HG02970 (cell line): ENCODE data around the gene SLC9C1.

Experiments used
- ATAC-seq: cut with Tn5 transposase; IDR thresholded peaks from one replicate; pipeline ENCODE4 v1.9.1; 2021; ENCODE audit warnings: mild to moderate bottlenecking, moderate library complexity, moderate number of reproducible peaks; ENCODE audit not compliant: unreplicated experiment, low FRiP score

The SLC9C1 gene

GRCh38 chr3:112117841-112118571, 176.0 kb downstream of the SLC9C1 start:
- no peak for ATAC-seq

GRCh38 chr3:112117415-112117814, 176.6 kb downstream of the SLC9C1 start:
- ATAC-seq, result no peak

- no peak for ATAC-seq
Measured at GRCh38 chr3:112116748-112117186, 177.2 kb downstream of the SLC9C1 start.

DNA sequence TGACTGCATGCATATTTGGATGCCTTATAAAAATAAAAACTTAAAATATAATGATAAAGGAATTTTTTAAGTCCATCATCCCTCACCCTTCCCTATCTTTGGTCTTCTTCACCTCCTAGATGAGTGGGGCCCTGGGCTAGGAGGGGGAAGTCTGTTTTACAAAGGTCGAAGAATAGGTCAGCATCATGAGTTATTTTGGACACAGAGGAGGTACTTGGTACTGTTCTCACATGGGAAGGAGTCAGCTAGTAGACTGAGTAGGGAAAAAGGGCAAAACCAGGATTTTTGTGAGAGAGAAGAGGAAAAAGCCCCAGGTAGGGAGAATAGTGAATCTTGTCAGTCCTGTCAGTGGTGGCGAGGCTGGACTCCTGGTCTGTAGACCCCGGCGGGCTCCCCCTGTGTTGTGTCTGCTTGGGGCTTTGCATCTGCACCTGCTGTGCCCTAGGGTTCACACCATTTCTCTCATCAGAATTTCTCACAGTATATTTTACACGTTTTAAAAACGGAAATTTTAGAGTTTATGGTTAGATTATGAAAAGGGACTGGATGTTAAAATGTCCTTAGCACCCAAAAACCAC, 178.1 kb downstream of the SLC9C1 start:
- no peak for ATAC-seq

DNA sequence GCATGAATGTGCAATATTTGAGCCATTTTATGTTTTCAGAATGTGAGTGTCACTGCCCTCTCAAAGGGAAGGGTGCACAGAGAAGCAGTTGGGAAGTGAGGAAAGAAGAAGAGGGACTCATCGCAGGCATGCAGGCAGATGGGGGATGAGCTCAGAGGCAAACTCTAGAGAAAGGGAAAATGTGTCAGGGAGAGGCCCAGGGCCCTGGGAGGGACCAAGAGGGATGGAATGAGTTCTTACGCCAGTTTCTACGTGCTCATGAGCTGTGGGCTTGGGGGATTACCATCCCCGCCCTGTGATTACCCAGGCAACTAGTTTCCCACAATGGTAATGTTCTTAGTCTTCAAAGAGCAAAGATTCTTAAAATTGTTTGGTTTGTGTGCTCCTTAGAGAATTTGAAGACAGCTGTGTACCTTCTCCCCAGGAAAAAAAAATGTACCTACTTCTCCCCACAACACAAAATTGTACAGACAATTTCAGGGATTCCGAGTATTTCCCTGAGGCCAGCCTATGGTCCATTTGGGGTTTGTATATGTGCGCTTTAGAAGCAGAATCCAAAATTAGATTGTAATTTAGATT, 178.8 kb downstream of the SLC9C1 start:
- ATAC-seq, result peak; percentile 38

DNA sequence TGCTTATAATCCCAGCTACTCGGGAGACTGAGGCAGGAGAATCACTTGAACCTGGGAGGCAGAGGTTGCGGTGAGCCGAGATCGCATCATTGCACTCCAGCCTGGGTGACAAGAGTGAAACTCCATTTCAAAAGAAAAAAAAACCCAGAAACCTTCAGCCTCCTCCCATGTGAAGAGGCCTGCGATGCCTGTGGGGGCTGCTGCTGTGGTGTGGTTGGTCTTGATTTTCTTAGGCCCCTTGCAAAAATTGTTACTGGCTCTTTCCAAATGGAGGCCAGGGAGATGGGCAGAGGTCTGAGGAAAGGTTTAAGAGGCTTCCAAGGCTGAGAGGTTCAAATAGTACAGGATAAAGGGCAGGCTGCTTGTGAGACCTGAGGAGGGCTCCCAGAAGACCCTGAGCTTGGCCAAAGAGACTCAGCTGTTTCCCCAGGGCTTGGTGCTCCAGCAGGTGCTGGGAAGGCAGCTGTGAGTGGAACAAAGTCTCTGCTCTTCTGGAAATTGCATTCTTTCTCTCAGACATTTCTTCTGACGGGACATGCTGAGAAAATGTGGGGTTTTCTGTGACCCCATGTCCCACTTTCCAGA, 179.3 kb downstream of the SLC9C1 start:
- ATAC-seq, result no peak

- ATAC-seq, result no peak
Measured at GRCh38 chr3:112111785-112112402, 182.1 kb downstream of the SLC9C1 start.

DNA sequence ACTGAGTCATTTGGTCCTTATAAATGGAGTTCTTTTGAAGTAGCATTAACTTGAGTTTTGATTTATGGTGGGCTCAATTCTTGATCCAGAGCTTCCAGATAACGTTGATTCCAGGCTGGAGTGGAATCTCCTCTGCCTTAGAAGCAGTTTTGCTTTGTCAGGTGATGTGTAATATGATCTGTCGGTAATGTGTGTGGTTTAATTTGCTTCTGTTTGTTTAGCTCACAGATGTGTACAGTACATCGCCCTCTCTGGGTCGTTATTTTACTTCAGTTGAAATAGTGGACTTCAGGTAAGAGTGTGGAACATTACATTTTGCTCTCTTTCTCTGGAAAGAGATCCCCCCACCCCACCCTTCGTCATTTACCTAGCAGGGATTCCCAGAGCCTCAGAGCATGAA, 184.7 kb downstream of the SLC9C1 start:
- no peak for ATAC-seq

- ATAC-seq, result no peak
Measured at GRCh38 chr3:112104774-112105173, 189.2 kb downstream of the SLC9C1 start.

DNA sequence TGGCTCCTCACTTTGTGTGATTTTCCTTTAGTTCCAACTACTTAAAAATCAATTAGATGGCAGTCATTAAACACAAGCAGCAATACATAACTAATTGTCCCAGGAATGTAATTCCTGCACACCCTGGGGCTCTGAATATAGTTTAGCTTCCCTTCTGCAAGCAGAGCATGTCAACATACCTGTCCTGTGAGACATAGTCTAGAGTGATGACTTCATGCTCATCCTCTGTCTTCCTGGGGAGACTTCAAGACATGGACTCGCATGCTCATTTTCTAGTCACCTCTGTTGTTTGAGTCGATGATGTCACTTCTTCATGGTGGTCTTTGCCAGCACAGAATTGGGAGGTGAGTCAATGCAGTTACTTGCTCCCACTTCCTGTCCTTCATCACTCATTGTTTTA, 192.1 kb downstream of the SLC9C1 start:
- ATAC-seq, result no peak

DNA sequence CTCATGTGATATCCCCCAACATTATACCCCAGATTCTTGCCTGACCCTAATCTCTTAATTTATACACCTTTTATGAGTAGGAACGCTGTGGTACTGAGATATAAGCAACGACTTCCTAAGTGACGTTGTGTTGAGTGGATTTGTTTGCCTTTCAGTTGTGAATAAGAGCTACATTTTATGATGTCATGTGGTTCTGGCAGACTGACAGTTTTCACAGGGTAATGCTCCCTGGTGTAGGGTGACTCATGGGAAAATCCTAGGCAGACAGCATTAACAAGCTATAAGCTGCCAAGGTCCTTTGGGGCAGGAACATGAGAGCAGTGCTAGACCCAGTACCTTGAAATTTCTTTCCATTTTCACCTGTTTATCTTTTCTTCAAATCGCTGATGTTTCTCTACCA, 196.6 kb downstream of the SLC9C1 start:
- no peak for ATAC-seq

GRCh38 chr3:112096176-112096575, 197.8 kb downstream of the SLC9C1 start:
- ATAC-seq, result no peak

DNA sequence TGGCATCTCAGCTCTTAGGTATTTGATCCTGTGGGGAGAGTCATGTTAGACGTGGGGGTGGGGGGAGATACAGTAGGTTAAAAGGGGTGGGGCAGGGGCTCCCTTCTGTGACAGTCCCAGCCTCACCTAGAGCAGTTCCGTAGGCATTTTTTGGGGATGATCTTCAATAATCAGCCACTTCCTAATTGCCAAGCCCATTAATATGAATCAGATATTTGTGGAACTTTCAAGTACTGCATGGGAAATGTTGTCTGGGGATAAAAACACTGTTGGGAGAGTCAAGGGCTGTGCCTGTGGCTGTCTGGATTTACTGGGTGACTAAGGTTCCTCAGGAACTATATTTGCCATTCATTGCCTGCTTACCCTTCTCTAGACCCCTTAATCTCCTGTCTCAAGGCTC, 198.3 kb downstream of the SLC9C1 start:
- no peak for ATAC-seq

DNA sequence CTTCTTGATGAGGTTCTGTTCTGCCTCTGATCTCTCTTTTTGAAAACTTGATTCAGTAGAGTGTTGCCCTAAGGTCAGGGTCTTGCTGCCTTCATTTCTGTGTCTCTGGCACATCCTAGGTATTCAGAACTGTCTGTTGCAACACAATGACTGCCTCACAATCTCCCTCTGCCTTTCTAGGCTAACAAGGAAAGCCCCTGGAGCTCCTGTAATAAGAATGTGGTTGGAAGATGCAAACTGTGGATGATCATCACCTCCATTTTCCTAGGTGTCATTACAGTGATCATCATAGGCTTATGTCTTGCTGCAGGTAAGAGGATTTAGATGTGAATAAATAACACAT, 200.9 kb downstream of the SLC9C1 start:
- no peak for ATAC-seq

DNA sequence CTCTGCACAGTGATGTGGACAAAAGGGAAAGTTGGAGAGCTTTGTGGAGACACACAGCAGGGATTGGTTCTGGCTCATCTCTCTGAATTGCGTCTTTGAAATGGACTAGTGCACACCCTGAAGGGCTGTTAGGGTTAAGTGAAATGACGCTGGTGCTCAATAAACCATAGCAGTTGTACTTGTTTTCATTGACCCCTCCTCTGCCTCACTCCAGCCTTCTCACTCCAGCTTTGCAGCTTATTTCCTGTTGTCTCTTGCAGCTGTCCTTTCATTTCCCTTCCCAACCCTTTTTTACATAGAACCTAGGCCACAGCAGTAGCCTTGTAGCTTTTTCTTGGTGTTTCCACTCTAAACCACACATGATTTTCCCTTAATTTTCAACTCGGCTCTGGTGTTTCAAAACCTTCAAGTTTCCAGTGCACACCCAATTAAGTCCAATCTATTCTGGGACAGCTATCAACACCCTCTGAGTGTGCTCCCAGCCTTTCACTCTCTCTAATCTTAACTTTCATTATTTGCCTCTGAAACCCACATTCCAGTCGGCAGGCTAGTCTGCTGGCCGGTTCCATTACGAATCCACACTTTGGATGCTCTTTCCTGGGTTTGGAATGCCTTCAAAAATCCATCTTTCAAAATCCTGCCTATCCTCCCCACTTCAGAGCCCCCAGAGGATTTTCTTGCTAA, 201.4 kb downstream of the SLC9C1 start:
- ATAC-seq, result no peak

GRCh38 chr3:112090887-112091586, 203.0 kb downstream of the SLC9C1 start:
- ATAC-seq, result no peak
